Esophagus squamous epithelium (tissue), 4 donors: ENCODE results near the gene COL6A5.

ENCODE experiments used
- POLR2A ChIP-seq, 4 donors: fragments of 450-650 bp; IDR thresholded peaks; one replicate each; pipeline ENCODE4 v1.6.1; 2017; ENCODE audit warnings: antibody characterized with exemption in 4 of 4, mild to moderate bottlenecking in 4 of 4, moderate library complexity in 3 of 4
- TF ChIP-seq, protein P1 (sequence below), 6 experiments: fragments of 450-650 bp in 4 of 6; fragments of 200-600 bp in 2 of 6; sonication (generic) in 2 of 6; IDR thresholded peaks; one replicate each; pipeline ENCODE4 v1.5.1; 2016 to 2019; ENCODE audit warnings: antibody characterized with exemption in 6 of 6, mild to moderate bottlenecking in 4 of 6, moderate library complexity in 4 of 6

DNA sequence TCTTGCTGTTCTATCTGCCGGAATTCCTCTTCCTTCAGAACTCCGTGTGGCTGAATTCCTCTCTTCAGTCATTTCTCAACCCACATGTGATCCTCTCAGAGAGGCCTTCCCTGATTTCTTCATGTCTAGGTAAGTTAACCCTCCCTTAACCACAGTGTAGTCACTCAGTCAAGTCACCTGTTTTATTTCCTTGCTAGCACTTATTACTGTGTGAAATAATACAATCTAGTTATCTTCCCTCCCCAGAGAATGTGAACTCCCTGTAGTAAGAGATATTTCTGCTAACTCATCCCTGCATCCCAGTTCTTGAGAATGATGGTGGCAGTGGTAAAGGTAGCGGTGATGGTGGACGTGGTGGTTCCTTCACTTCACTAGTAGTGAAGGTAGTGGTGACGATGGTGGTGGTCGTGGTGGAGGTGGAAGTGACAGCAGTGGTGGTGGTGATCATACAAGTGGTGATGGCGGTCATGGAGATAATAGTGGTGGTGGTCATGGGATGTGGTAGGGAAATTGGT is 33.3 kb downstream of the COL6A5 start:
- TF ChIP-seq, protein P1, sequence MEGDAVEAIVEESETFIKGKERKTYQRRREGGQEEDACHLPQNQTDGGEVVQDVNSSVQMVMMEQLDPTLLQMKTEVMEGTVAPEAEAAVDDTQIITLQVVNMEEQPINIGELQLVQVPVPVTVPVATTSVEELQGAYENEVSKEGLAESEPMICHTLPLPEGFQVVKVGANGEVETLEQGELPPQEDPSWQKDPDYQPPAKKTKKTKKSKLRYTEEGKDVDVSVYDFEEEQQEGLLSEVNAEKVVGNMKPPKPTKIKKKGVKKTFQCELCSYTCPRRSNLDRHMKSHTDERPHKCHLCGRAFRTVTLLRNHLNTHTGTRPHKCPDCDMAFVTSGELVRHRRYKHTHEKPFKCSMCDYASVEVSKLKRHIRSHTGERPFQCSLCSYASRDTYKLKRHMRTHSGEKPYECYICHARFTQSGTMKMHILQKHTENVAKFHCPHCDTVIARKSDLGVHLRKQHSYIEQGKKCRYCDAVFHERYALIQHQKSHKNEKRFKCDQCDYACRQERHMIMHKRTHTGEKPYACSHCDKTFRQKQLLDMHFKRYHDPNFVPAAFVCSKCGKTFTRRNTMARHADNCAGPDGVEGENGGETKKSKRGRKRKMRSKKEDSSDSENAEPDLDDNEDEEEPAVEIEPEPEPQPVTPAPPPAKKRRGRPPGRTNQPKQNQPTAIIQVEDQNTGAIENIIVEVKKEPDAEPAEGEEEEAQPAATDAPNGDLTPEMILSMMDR (IDR thresholded peaks at IDR 0.05) = no peak
- TF ChIP-seq POLR2A (IDR thresholded peaks at IDR 0.05) = no peak
